Ovary (tissue), 3 donors: ENCODE results near the gene TC2N.

Source experiments
- POLR2A ChIP-seq: fragments of 450-650 bp; IDR thresholded peaks from one replicate; pipeline ENCODE4 v1.6.1; 2017; ENCODE audit warnings: antibody characterized with exemption, mild to moderate bottlenecking, moderate library complexity
- TF ChIP-seq, protein P1 (sequence below), 3 donors: fragments of 450-650 bp in 2 of 3; fragments of 200-600 bp in 1 of 3; IDR thresholded peaks; one replicate each; pipeline versions ENCODE4 v1.5.1 to v1.8.0; 2016 to 2022; ENCODE audit warnings: antibody characterized with exemption in 3 of 3, mild to moderate bottlenecking in 1 of 3
- donor health status: DM: no; HTN: no; CAD: no.

DNA sequence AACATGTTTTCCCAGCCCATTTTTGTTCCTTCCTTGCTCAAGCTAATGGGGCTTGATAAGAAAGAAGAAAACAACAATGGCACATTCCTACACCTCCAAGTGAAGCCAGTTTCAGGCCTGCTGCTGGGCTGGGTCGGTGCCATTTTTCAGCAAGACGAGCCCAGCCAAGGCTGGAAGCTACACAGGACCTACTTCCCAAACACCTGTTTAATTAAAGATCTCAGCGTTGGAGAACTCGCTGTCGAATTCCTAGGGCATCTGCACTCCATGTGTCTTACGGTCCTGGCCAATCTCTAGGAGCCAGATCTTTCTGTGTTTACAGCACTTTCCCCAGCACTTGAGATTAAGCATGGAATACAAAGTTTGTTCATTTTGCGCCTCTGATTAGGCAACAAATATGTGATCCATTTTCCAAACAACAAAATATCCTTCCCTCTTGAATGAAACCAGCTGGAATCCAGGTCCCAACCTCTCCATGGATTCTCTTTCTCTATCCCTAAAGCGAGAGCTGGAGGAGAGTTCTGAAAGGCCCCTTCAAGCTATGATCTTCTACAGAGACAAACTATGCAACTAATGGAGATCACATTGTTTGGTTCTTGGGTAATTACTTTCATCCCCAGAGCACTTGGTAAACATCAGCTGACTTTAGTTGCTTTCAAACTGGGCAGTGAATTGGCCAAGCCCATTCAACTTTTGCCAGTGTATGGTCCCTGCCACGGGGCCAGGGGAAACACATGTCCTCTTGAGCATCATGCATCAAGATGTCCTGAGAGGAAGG, 34.3 kb upstream of the TC2N start:
- TF ChIP-seq, protein P1, sequence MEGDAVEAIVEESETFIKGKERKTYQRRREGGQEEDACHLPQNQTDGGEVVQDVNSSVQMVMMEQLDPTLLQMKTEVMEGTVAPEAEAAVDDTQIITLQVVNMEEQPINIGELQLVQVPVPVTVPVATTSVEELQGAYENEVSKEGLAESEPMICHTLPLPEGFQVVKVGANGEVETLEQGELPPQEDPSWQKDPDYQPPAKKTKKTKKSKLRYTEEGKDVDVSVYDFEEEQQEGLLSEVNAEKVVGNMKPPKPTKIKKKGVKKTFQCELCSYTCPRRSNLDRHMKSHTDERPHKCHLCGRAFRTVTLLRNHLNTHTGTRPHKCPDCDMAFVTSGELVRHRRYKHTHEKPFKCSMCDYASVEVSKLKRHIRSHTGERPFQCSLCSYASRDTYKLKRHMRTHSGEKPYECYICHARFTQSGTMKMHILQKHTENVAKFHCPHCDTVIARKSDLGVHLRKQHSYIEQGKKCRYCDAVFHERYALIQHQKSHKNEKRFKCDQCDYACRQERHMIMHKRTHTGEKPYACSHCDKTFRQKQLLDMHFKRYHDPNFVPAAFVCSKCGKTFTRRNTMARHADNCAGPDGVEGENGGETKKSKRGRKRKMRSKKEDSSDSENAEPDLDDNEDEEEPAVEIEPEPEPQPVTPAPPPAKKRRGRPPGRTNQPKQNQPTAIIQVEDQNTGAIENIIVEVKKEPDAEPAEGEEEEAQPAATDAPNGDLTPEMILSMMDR (IDR thresholded peaks at IDR 0.05): no peak
- no peak for TF ChIP-seq POLR2A
